Stimulated activated CD8-positive, alpha-beta memory T cell treated with anti-CD3 and anti-CD28 coated beads, Interleukin-7, amount 100 ng/mL, for 24 hours (primary cell): ENCODE results near the gene EBPL.
A peak's percentile ranks its signal among the peaks of the same experiment; 100 is the strongest.
"Not testable (repeated sequence)": the region's sequence is repeated elsewhere in the genome, so short reads cannot be mapped to it uniquely, and the experiment has no call there.

Source experiments
- DNase-seq: peaks from one replicate; pipeline ENCODE4 v3.0.0-alpha.2; 2020; ENCODE audit warnings: low read depth

The EBPL gene

DNA sequence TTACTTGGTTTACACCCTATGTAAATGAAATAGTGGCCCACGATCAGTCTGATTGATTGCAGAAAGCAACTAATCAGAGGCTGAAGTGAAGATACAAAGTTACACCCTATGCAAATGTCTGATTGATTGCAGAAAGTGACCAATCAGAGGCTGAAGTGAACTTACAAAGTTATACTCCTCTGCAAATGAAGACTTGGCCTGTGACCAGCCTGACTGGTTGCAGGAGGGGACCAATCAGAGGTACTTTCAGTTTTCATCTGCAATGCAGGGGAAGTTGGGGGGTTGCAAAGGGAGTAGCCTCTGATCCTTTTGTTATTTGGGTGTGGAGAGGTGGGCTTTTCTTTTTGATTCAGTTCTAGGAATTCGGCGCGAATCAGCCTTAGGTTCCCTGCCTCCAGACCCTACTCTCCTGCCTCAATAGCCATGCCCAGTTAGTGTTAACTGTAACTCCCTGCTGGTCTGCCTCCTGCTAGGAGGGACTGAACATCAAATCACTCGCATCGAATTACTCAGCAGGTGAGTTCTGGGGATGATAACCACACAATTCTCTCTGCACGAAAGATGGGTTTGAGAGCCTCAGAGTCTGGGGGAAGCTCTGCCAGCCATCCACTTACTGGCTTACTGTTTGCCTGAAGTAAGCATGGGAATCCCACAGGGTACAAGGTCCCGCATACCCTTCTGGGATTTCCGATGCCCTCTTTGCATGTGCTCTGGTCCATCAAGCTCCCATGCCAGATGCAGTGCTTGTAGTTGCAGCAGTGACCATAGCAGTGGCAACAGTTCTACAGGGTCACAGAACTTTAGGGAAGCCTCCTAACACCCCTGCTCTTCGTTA is 55.5 kb downstream of the EBPL start:
- no peak for DNase-seq

GRCh38 chr13:49633710-49634109 is 57.6 kb downstream of the EBPL start:
- DNase-seq: no peak

DNA sequence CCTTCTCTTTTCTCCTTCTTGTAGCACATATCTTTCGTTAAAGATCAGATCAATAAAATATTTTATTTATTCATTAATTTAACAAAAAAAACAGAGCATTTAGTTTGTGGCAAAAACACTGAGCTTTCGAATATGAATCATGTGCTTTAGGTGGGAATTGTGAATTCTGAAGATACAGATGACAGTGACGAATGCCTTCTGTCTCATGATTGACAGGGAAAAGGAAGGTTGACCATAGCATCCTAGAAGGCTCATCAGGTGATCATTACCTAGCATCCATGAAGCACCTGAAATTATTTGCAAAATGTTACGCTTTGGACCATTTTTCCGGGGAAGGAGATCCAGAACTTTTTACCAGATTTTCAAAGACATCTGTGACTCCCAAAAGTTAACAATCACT is 59.1 kb downstream of the EBPL start:
- no peak for DNase-seq

DNA sequence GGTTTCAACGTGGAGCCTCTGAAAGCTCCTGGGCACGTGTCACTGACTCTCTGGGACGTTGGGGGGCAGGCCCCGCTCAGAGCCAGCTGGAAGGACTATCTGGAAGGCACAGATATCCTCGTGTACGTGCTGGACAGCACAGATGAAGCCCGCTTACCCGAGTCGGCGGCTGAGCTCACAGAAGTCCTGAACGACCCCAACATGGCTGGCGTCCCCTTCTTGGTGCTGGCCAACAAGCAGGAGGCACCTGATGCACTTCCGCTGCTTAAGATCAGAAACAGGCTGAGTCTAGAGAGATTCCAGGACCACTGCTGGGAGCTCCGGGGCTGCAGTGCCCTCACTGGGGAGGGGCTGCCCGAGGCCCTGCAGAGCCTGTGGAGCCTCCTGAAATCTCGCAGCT is 60.7 kb downstream of the EBPL start:
- no peak for DNase-seq

DNA sequence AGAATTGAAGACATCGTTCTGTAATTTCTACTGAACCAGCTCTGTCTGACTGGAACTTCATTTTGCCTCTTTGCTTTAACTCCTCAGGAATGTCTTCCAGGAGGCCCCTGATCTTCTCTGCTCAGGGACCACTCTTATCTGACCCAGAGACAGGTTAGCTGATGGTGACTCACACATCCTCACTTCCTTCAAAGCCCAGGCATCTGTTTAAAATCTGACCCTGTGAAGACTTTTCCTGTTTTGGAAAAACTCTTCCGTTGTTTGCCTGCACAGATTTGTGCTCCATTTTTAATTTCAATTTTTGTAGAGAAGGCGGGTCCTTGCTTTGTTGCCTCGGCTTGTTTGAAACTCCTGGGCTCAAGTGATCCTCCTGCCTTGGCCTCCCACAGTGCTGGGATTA is 61.3 kb downstream of the EBPL start:
- DNase-seq: no peak

DNA sequence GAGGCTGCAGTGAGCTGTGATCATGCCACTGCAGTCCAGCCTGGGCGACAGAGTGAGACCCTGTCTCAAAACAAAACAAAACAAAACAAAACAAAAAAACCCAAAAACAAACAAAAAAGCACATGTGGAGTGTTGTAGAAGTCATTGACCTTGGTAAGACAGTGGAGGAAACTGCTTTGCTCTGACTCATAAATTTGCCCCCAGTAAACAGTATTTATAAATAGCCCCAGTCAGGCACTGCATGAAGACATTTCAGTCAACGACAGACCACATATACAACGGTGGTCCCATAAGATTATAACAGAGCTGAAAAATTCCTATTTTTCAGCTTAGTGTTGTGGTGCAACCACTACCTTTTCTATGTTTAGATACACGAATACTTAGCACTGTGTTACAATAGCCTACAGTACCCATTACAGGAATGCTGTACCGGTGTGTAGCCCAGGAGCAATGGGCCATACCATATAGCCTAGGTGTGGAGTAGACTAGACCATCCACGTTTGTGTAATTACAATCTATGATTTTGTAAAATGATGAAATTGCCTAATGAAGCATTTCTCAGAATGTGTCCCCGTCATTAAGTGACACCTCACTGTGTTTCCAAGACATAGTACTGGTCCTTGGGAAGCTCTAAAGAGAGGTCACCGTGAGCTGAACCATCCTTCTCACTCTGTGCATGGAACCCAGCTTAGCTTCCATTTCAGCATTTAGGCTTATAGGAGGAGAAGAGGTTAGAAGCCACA is 61.9 kb downstream of the EBPL start:
- no peak for DNase-seq

DNA sequence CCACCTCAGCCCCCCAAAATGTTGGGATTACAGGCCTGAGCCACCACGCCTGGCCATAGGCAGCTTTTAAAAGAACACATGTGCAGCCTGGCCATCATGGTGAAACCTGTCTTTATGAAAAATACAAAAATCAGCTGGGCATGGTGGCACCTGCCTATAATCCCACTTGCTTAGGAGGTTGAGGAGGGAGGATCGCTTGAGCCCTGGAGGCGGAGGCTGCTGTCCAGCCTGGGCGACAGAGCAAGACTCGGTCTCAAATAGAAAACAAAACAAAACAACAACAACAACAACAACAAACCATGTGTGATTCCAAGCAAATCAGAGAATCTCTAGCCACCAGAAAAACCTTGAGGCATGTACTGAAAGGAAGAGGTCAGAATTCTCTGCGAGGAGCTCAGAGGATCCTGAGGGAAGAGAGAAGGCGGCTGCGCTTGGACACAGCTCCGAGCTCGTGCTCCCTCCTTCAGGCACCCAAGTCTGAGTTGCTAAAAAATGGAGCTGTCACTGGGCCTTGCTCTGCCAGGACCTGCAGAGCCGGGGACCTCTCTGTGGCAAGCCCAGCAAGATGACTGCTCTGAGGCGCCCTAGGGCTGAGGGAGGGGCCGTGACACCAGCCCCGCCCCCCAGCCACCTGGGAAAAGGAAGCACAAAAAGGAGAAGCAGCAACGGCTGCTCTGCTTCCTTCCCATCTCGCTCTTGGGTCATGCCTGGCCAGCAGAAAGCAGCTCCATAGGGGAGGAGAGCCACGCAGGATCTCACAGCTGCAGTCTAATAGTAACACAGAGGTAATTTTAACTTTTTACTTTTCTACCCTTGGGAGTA is 63.2 kb downstream of the EBPL start, which contains the start of gene ARL11:
Gene ARL11, plus strand, starts transcription at position 677 of the 822 bp plus-strand sequence. CDS start 1,941 bp downstream, outside the sequence.
- DNase-seq: peak; percentile 31

GRCh38 chr13:49625392-49626079 is 65.8 kb downstream of the EBPL start:
- no peak for DNase-seq

- no peak for DNase-seq
Observed at GRCh38 chr13:49624229-49624628, 67.1 kb downstream of the EBPL start.

GRCh38 chr13:49622174-49622946 is 68.9 kb downstream of the EBPL start:
- DNase-seq: no peak

DNA sequence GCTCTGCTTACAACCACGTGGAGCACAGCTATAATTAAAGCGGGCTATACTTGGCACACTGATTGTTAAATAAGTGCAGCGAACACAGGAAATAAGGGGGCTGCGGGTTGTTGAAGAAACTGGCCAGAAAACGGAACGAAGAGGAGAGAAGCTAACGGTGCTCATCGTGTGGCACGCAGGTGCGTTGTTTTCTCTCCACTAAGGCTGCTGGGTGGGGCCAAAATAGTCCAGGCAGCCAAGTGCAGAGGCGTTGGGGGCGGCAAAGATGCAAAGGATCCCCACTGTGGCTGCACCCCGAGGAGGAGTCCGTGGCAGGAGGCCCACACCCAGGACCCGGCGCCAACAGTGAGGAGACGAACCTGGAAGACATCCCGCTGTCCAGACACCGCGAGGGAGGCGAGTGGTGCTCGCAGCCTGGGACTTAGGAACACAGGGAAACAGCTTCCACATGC is 71.1 kb downstream of the EBPL start:
- DNase-seq: no peak

DNA sequence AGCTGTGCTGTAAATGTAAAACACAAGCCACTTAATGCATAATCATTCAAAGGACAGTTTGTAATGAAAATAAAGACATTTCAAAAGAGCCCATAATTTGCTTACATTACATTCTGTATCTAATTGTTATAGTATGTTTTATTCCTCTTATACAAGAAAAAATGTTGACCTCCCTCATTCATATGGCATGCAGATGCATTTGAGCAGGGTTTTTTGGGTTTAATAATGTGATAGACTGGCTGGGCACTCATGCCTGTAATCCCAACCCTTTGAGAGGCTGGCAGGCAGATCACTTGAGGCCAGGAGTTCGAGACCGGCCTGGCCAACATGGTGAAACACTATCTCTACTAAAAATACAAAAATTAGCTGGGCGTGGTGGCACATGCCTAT is 74.6 kb downstream of the EBPL start:
- DNase-seq: no peak

DNA sequence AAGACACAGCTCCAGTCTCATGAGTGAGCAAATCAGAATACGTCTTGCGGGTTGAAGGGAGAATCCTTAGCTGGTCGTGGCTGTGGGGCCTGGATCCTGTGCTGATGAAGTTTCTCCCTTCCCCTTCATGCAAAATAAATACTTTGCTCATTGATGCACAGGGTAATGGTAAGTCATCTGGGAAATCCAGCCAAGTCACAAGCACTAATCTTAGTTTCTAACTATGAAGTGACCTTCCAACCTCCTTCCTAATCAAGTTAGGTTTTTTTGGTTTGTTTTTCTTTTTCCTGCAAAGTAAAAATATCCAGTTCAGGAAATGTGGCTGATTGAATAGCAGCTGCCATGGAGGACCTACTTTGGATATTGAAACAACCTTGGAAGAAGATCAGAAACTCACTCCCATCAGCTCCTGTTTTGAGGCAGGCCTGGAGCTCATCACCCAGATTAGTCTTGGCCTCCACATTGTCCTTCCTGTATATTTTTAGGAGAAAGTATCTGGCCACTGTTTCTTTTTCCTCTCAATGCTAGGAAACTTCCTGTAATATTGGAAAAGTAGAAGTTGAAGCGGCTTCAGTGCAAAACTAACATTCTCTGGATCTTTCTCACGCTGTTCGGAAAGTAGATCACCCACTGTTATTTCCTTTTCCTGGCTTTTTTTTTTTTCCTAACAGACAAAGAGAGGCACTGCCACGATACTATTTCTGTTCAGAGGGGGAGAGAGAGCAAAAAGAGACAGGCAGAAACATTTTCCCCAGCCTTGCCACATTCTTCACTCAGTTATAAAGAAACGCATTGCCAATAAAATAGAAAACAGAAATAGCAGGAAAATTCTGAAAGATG is 75.2 kb downstream of the EBPL start:
- DNase-seq: no peak

GRCh38 chr13:49612042-49612441 is 79.2 kb downstream of the EBPL start:
- not testable (repeated sequence) for DNase-seq
